DND-41 (cell line): ENCODE results near the gene TMEM91.

Experiments used
- EZH2 ChIP-seq: IDR thresholded peaks from 3 replicates; pipeline ENCODE4 v1.6.1; 2012; ENCODE audit warnings: borderline replicate concordance, low read depth, mild to moderate bottlenecking, moderate library complexity, low read length, inconsistent platforms; ENCODE audit not compliant: severe bottlenecking
- TF ChIP-seq, protein P1 (sequence below): IDR thresholded peaks from 2 replicates; pipeline ENCODE4 v1.5.1; 2012; ENCODE audit warnings: borderline replicate concordance, low read length, moderate library complexity, mild to moderate bottlenecking; ENCODE audit not compliant: poor library complexity, severe bottlenecking; ENCODE audit errors: extremely low read depth

DNA sequence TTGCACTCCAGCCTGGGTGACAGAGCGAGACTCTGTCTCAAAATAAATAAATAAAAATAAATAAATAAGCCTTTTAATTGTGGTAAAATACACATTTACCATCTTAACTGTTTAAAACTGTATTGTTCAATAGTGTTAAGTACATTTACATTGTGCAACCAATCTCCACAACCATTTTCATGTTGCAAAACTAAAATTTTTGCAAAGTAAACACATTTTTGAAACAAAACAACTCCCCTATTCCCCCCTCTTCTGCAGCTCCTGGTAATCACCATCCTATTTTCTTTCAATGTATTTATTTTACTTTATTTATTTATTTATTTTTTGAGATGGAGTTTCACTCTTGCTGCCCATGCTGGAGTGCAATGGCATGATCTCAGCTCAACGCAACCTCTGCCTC lies 6.6 kb upstream of the TMEM91 start:
- TF ChIP-seq, protein P1, sequence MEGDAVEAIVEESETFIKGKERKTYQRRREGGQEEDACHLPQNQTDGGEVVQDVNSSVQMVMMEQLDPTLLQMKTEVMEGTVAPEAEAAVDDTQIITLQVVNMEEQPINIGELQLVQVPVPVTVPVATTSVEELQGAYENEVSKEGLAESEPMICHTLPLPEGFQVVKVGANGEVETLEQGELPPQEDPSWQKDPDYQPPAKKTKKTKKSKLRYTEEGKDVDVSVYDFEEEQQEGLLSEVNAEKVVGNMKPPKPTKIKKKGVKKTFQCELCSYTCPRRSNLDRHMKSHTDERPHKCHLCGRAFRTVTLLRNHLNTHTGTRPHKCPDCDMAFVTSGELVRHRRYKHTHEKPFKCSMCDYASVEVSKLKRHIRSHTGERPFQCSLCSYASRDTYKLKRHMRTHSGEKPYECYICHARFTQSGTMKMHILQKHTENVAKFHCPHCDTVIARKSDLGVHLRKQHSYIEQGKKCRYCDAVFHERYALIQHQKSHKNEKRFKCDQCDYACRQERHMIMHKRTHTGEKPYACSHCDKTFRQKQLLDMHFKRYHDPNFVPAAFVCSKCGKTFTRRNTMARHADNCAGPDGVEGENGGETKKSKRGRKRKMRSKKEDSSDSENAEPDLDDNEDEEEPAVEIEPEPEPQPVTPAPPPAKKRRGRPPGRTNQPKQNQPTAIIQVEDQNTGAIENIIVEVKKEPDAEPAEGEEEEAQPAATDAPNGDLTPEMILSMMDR, result no peak
- TF ChIP-seq EZH2, result no peak
